ENCODE data around the gene VAC14.

GRCh38 chr16:70711211-70712031 is 89.5 kb downstream of the VAC14 start:
- TF ChIP-seq POLR2A (IDR thresholded peaks at IDR 0.05), result no peak
- TF ChIP-seq, protein P1, sequence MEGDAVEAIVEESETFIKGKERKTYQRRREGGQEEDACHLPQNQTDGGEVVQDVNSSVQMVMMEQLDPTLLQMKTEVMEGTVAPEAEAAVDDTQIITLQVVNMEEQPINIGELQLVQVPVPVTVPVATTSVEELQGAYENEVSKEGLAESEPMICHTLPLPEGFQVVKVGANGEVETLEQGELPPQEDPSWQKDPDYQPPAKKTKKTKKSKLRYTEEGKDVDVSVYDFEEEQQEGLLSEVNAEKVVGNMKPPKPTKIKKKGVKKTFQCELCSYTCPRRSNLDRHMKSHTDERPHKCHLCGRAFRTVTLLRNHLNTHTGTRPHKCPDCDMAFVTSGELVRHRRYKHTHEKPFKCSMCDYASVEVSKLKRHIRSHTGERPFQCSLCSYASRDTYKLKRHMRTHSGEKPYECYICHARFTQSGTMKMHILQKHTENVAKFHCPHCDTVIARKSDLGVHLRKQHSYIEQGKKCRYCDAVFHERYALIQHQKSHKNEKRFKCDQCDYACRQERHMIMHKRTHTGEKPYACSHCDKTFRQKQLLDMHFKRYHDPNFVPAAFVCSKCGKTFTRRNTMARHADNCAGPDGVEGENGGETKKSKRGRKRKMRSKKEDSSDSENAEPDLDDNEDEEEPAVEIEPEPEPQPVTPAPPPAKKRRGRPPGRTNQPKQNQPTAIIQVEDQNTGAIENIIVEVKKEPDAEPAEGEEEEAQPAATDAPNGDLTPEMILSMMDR (IDR thresholded peaks at IDR 0.05), result no peak

Data from Peyer's patch (tissue), 4 donors.